Thoracic aorta (tissue), 2 donors: ENCODE results near the gene TENM4. TPM values are rescaled to one million over a fixed set of nuclear protein-coding genes. Genes with fewer than 3 reads are reported as not detected.

Experiments
- ATAC-seq: fragments of 150-250 bp; one replicate; pipeline ENCODE4 v1.8.0; 2017; ENCODE audit warnings: low read depth; ENCODE audit not compliant: insufficient number of reproducible peaks, low FRiP score
- DNase-seq: peaks from one replicate; pipeline ENCODE4 v3.0.0-alpha.2; 2020; ENCODE audit warnings: low spot score
- H3K27ac ChIP-seq, 2 donors: fragments of 200-600 bp; sonication (generic); 1 replicate in 1 of 2; 2 replicates in 1 of 2; pipeline ENCODE4 v1.5.1; 2016; ENCODE audit warnings: mild to moderate bottlenecking in 2 of 2, moderate library complexity in 2 of 2
- H3K27me3 ChIP-seq: fragments of 200-600 bp; sonication (generic); replicated peaks from 2 replicates; pipeline ENCODE4 v1.6.0; 2016; ENCODE audit warnings: mild to moderate bottlenecking; ENCODE audit not compliant: insufficient read depth
- H3K36me3 ChIP-seq: fragments of 200-600 bp; sonication (generic); one replicate; pipeline ENCODE4 v1.5.1; 2016
- H3K4me1 ChIP-seq, 2 donors: fragments of 200-600 bp; sonication (generic); 1 replicate in 1 of 2; 2 replicates in 1 of 2; pipeline versions ENCODE4 v1.5.1 to v1.6.0; 2016; ENCODE audit warnings: low read depth in 2 of 2, mild to moderate bottlenecking in 1 of 2; ENCODE audit not compliant: control insufficient read depth in 1 of 2
- H3K4me3 ChIP-seq: fragments of 200-600 bp; sonication (generic); 2 replicates; pipeline ENCODE4 v1.5.1; 2016; ENCODE audit warnings: mild to moderate bottlenecking
- H3K9me3 ChIP-seq: fragments of 200-600 bp; sonication (generic); 2 replicates; pipeline ENCODE4 v1.5.1; 2016
- total RNA-seq, 2 donors: library from RNA; depleted of rRNA; stranded (reverse); fragments of >200 nt; gene quantifications; one replicate each; pipeline versions ENCODE4 v1.1.0 to v1.2.3, GENCODE V29; 2016
- TF ChIP-seq, protein P1 (sequence below): fragments of 200-600 bp; sonication (generic); IDR thresholded peaks from one replicate; pipeline ENCODE4 v1.5.1; 2019; ENCODE audit warnings: antibody characterized with exemption

TENM4 gene
- total RNA-seq, 2 donors from 2014 or later = 6.1 to 13.3 TPM

- no peaks in the 10 kb centered on the region for H3K9me3 ChIP-seq
- TF ChIP-seq, protein P1, sequence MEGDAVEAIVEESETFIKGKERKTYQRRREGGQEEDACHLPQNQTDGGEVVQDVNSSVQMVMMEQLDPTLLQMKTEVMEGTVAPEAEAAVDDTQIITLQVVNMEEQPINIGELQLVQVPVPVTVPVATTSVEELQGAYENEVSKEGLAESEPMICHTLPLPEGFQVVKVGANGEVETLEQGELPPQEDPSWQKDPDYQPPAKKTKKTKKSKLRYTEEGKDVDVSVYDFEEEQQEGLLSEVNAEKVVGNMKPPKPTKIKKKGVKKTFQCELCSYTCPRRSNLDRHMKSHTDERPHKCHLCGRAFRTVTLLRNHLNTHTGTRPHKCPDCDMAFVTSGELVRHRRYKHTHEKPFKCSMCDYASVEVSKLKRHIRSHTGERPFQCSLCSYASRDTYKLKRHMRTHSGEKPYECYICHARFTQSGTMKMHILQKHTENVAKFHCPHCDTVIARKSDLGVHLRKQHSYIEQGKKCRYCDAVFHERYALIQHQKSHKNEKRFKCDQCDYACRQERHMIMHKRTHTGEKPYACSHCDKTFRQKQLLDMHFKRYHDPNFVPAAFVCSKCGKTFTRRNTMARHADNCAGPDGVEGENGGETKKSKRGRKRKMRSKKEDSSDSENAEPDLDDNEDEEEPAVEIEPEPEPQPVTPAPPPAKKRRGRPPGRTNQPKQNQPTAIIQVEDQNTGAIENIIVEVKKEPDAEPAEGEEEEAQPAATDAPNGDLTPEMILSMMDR = no peak
- H3K4me1 ChIP-seq = no peaks in the 10 kb centered on the region
- ATAC-seq (no peak), DNase-seq (no peak)
- no peaks in the 10 kb centered on the region for H3K36me3 ChIP-seq
- no peaks in the 10 kb centered on the region for H3K27me3 ChIP-seq
- no peak overlapping the region for H3K4me3 ChIP-seq
- H3K27ac ChIP-seq = no peak overlapping the region
These were observed 110.2 kb downstream of the TENM4 start for GRCh38 chr11:79330651-79331050.

DNA sequence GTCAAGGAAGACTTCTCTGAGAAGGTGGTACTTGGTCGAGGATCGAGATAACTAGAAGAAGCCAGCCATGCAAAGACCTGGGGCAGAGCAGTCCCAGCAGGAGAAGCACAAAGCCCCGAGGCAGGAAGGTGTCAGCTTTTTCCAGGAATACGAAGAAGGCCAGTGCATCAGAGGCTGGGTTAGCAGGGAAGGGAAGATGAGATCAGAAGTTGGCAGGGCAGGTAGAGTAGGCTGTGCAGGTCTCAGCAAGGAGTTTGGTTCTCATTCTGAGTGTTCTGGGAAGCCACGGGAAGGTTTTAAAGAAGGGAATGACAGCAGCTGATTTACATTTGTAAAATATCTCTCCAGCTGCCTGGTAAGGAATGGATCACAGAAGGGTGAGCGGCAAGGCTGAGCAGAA lies 111.3 kb downstream of the TENM4 start:
- no peak overlapping the region for H3K27ac ChIP-seq
- no peaks in the 10 kb centered on the region for H3K4me1 ChIP-seq
- no peaks in the 10 kb centered on the region for H3K27me3 ChIP-seq
- ATAC-seq (no peak), DNase-seq (no peak)
- H3K36me3 ChIP-seq = no peaks in the 10 kb centered on the region
- no peaks in the 10 kb centered on the region for H3K9me3 ChIP-seq
- TF ChIP-seq, protein P1 = no peak
- H3K4me3 ChIP-seq = no peak overlapping the region

DNA sequence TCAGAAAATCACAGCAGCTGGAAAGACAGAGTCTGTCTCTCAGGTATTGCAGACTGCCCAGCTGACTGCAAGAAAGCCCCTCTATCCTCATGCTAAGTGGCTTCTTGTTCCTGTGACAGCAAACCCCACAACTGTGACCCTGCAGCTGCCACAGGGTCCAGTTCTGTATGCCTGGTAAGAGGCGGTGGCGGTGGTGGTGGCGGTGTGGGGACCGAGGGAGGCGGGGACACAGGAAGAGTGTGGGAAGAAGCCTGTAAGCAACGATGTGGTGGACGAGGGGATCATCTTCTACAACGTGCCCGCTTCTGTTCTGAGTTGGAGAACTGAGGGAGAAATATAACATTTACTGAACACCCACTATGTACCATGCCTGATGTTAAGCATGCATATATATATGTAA lies 112.4 kb downstream of the TENM4 start:
- Histone ChIP-seq H3K27me3 (no peaks in the 10 kb centered on the region), H3K4me3 (no peak overlapping the region), H3K36me3 (no peaks in the 10 kb centered on the region), H3K9me3 (no peaks in the 10 kb centered on the region), H3K27ac (no peak overlapping the region), H3K4me1 (no peaks in the 10 kb centered on the region)
- no peak for ATAC-seq
- TF ChIP-seq, protein P1 = no peak
- no peak for DNase-seq

DNA sequence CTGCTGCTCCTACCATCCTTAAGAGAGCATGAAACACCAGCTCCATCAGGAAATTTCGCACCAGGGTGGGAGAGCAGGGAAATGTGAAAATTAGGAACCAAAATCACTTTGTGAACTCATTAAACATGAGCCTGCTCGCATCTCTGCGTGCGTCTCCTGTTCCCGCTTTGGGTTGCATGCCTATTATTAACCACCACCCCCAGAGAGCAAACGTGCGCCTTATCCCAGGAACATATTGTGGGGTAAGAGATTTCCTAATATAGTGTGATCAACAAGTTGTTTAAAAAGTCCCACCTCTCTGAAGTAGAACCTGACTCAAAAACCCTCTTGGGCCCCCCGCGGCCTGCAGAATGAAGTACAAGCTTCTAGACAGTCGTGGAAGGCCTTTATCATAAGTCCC lies 115.0 kb downstream of the TENM4 start:
- no peaks in the 10 kb centered on the region for H3K4me1 ChIP-seq
- ATAC-seq (no peak), DNase-seq (no peak)
- no peaks in the 10 kb centered on the region for H3K27me3 ChIP-seq
- H3K4me3 ChIP-seq = no peak overlapping the region
- TF ChIP-seq, protein P1 = no peak
- no peaks in the 10 kb centered on the region for H3K36me3 ChIP-seq
- H3K27ac ChIP-seq = no peak overlapping the region
- H3K9me3 ChIP-seq = no peaks in the 10 kb centered on the region

- Histone ChIP-seq H3K9me3 (no peaks in the 10 kb centered on the region), H3K27ac (no peak overlapping the region), H3K4me3 (no peak overlapping the region), H3K27me3 (no peaks in the 10 kb centered on the region), H3K4me1 (no peaks in the 10 kb centered on the region), H3K36me3 (no peaks in the 10 kb centered on the region)
- TF ChIP-seq, protein P1 = no peak
- ATAC-seq (no peak), DNase-seq (no peak)
These were observed 119.6 kb downstream of the TENM4 start for GRCh38 chr11:79321263-79321662.
